NK-92 (cell line): ENCODE results near the gene MSLN.

Experiments used
- DNase-seq: peaks from one replicate; lab custom pipeline; 2025; ENCODE audit not compliant: unreplicated experiment; lab: John Stamatoyannopoulos, UW

The MSLN gene

DNA sequence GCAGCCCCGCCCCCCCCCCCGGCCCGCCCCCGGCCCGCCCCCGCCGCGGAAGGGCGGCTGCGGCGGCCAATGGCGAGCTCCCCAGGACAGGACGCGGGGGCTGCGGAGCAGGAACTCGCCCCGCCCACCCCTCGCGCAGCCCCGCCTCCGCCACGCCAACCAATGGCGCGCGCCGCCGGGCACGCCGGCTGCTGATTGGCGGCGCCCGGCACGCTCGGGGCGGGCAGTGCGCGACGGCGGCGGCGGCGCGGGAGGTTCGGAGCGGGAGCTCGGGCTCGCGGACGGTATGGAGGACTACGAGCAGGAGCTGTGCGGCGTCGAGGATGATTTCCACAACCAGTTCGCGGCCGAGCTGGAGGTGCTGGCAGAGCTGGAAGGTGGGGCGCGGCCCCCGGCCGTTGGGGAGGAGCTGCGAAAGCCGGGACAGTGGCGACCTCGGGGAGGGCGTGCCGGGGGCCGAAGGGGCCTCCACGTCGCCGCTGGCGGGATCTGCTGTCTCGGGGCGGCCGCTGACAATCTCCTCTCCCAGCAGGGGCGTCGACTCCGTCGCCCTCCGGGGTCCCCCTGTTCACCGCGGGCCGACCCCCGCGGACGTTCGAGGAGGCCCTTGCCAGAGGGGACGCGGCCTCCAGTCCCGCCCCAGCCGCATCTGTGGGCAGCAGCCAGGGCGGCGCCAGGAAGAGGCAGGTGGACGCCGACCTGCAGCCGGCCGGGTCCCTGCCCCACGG lies 28.0 kb downstream of the MSLN start, which contains the start of gene CHTF18:
Gene CHTF18, plus strand, starts transcription at position 222 of the 728 bp plus-strand sequence. Its CDS starts 65 bp downstream, at position 287.
- DNase-seq: peak; percentile 41

DNA sequence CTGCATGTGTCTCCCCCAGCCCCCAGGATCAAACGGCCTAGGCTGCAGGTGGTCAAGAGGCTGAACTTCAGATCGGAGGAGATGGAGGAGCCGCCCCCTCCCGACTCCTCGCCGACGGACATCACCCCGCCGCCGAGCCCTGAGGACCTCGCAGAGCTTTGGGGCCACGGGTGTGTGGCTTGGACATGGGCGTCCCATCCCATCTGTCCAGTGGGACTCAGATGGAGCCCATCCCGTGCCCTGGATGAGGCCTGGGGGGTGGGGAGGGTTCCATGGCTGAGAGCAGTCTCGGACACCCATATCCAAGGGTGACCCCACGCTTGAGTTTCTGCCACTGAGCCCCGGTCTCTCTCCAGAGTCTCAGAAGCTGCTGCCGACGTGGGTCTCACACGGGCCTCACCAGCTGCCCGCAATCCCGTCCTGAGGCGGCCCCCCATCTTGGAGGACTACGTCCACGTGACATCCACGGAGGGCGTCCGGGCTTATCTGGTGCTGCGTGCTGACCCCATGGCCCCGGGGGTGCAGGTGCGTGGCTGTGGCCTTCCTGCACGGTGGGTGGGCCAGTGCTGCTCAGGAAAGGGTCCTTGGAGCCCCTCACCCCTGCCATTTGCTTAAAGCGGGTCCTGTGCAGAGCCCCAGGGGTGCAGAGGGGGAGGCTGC lies 28.8 kb downstream of the MSLN start:
- no peak for DNase-seq

DNA sequence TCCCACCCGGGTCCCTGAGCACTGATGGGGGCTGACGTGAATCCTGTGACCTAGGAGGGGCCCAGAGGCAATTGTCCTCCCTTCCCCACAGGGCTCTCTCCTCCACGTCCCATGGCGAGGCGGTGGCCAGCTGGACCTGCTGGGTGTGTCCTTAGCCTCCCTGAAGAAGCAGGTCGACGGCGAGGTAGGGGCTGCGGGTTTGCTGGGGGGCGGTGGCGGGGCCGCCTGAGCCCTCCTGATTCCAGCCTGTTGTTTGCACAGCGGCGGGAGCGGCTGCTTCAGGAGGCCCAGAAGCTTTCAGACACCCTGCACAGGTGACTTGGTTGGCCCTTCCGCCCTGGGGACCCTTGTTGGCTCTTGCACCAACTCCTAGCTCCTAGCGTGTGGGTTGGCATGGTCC lies 29.6 kb downstream of the MSLN start:
- no peak for DNase-seq

DNA sequence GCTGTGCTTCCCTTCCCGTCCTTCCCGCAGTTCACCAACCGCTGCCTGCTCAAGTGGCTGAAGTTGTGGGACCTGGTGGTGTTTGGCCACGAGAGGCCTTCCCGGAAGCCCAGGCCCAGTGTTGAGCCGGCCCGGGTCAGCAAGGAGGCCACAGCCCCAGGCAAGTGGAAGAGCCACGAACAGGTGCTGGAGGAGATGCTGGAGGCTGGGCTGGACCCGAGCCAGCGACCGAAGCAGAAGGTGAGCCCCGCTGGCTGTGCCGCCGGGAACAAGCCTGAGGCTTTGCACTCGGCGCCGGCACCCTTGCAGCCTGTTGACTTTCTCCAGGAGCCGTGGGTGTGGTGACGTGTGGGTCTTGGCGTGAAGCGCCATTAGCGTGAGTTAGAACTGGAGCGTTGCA lies 30.6 kb downstream of the MSLN start:
- no peak for DNase-seq

DNA sequence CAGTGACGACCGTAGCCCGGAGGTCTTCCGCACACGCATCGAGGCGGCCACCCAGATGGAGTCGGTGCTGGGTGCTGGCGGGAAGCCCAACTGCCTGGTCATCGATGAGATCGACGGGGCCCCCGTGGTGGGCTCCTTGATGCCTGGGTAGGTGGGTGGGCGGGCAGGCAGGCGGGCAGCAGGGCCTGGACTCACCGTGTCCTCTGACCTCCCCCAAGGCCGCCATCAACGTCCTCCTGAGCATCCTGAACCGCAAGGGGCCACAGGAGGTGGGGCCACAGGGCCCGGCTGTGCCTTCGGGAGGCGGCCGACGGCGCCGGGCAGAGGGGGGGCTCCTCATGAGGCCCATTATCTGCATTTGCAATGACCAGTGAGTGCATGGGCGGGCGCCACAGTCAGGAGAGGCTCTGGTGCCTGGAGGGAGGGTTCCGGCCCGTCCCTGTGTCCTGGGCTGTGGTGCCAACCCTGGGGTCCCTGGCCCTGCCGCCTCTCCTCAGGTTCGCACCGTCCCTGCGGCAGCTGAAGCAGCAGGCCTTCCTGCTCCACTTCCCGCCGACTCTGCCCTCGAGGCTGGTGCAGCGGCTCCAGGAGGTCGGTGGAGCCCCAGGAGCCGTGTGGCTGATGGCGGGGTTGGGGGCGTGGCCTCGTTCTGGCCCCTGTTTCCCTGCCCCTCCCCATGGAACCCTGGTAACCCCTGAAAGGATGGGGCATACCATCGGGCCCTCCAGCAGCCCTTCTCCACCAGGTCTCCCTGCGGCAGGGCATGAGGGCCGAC lies 31.9 kb downstream of the MSLN start:
- DNase-seq: no peak

DNA sequence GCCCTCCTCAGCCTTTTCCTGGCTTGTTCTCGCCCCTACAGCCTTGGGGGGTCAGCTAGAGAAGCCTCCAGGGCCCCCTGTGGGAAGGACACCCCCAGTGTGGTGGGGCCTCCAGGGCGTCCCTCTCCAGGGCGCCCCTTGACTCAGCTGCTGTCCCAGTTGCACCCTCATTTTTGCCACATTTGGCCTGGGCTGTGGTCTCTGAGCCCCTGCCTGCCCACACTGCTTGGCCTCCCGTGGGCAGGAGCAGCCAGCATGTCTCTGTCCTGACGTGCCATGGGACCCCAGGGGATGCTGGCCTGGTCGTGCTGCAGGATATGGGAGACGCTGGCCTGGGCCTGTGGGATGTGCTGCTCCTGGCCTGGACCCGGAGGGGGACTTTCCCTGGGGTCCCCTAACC lies 32.9 kb downstream of the MSLN start:
- DNase-seq: no peak

DNA sequence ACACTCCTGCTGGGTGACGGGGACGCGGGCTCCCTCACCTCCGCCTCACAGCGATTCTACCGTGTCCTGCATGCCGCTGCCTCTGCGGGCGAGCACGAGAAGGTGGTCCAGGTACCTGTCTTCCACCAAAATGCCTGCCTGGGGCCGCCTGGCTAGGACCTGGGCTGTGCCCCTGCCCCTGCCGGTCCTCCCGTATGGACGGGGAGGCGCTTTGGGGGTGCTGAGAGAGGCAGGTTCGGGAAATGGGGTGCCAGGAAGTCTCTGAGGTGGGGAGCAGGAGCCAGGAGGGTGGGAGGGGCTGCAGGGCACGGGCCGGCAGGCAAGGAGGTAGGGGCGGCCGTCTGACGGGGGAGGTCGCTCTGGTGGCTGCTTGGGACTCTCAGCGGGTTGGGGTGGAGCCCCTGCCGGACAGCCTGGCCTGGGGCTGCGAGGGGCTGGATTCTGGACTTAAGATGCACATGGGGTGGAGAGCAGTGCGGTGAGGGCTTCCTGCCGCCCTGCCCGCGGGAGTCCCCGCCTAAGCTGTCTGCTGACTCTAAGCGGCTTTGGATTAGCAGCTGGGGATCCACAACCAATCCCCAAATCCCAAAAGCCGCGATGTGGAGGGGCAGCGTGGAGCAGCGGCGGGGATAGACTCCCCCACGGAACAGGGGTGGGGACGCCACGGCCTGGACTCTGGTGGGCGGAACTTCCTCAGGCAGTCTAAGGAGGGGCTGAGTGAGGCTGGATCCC lies 33.7 kb downstream of the MSLN start:
- DNase-seq: no peak

DNA sequence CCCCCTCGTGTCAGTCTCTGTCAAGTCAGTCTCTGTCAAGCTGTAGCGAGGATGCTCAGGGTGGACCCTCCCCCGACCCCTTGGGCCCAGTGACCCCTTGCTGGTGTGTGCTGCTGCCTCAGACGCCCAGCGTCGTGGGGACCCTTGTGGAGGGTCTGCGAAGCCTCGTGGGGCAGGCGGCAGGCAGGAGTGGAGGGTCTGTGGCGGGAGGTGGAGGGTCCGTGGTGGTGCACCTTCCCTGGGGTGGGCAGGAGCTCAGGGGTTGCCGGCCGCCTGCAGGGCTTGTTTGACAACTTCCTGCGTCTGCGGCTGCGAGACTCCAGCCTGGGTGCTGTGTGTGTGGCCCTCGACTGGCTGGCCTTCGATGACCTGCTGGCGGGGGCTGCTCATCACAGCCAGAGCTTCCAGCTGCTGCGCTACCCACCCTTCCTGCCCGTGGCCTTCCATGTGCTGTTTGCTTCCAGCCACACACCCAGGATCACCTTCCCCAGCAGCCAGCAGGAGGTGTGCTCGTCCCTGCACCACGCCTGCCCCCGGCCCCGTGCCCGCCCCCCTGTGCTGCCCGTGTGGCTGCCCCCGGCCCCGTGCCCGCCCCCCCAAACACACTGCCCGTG lies 34.4 kb downstream of the MSLN start:
- DNase-seq: no peak

DNA sequence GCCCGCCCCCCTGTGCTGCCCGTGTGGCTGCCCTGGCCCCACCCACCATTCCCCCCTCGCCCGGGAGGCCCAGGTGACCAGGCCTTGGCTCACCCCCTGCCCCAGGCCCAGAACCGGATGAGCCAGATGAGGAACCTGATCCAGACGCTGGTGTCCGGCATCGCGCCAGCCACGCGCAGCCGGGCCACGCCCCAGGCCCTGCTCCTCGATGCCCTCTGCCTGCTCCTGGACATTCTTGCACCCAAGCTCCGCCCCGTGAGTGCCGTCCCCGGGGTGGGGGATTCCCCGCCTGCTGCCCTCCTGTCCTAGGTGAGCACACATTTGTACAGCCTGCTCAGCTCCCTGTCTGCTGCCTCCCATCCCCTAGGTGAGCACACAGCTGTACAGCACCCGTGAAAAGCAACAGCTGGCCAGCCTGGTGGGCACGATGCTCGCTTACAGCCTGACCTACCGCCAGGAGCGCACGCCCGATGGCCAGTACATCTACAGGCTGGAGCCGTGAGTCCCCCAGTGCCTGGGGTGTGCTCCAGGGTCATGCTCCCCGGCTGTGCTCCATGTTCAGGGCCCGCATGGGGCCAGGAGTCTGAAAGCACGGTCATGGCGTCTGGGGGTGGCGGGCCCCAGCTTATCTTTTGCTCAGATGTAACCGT lies 35.2 kb downstream of the MSLN start:
- DNase-seq: no peak

DNA sequence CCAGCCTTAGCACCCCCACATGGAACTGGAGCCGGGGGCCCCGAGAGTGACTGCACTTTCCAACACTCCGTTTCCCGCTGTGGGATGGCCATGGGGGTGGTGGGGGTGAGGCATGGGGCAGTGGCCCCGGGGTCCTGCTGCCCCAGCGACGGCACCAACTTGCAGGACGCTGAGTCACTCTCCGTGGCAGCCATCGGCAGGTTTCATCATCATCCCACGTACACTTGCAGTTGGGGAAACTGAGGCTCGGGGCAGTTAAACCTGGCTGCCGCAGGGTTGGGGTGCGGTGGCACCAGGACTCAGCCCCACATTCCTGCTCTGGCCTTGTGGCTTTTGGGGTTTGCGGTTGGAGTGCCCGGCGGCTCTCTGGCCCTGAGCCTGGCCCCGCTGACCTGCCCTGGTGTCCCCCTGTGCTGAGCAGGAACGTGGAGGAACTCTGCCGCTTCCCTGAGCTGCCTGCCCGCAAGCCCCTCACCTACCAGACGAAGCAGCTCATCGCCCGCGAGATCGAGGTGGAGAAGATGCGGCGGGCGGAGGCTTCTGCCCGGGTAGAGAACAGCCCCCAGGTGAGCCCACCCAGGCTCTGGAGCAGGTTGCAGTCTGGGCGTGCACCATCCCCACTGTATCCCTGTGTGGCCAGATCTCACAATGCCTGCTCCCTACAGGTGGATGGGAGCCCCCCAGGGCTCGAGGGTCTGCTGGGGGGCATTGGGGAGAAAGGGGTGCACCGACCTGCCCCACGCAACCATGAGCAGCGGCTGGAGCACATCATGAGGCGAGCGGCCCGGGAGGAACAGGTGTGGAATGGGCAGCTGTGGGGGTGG lies 36.0 kb downstream of the MSLN start:
- DNase-seq: no peak

DNA sequence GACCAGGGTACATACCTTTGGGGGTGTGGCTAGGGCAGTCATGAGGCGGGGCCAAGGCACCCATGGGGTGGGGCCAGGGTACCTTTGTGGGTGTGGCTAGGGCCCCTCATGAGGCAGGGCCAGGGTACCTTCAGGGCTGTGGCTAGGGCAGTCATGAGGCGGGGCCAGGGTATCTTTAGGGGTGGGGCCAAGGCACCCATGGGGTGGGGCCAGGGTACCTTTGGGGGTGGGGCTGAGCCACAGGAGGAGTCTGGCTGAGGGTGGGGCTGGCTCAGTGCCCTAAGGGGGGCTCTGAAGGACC lies 36.5 kb downstream of the MSLN start:
- no peak for DNase-seq

DNA sequence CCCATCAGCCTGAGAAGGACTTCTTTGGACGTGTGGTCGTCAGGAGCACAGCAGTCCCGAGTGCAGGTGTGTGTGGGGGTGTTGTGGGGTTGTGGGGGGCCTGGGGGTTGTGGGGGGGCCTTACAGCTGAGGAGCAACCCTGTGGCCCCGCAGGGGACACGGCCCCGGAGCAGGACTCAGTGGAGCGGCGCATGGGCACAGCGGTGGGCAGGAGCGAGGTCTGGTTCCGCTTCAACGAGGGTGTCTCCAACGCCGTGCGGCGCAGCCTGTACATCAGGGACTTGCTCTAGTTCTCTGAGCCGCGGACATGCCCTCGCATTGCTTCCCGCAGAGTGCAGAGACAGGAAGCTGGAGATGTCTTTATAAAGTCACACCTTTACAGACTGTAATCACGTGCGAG lies 37.2 kb downstream of the MSLN start:
- no peak for DNase-seq

DNA sequence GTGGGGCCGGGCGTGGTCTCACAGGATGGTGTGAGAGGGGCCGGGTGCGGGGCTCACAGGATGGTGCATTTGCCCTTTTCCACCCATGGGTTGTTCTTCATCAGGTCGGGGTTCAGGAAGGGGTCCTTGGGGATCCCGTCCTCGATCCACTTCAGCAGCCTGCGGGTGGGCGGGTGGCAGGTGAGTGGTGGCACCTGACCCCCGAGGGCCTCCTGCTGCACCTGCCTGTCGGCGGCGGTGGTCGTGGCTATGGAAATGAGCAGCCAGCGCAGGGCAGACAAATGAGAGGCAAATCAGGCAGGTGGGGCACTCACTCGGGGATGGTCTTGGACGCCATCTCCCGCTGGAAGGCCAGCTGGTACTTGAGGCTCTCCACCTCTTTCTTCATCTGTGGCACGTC lies 38.1 kb downstream of the MSLN start:
- DNase-seq: no peak

DNA sequence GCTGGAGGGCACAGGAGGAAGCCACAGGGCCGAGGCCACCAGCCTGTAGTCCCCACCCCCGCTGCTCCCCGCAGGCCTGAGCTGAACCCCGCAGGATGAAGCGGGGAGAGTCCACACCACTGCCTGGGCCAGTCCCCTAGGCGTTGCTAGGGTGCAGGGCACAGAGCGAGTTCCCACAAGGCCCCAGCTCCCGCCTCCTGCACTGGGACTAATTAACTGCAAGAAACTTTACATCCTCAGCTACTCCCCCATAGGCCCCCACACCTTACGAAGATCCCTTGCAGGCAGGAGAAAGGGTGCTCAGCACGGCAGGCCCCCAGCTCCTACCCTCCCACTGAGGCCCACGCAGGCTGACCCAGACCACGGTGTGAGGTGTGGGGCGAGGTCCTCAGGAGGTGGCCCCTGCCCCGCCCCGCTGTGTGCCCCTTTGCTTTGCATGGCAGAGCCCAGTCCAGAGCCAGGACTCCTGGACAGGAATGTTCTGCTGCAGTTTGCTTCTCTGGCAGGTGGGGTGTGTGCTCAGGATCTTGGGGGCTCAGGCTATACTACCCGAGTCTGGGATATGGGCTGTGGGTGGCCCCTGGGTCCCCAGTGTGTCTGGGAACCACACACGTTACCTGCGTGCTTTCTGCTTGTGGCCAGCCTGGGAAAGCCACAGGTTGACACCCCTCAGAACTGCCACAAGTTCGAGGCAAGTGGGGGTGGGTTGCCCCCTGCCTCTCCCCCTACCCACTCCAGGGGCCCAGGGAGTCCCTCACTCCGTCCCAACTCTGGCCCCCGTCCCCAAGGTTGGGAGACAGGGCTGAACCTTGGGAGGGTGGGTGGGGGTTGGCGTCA lies 38.8 kb downstream of the MSLN start:
- no peak for DNase-seq

DNA sequence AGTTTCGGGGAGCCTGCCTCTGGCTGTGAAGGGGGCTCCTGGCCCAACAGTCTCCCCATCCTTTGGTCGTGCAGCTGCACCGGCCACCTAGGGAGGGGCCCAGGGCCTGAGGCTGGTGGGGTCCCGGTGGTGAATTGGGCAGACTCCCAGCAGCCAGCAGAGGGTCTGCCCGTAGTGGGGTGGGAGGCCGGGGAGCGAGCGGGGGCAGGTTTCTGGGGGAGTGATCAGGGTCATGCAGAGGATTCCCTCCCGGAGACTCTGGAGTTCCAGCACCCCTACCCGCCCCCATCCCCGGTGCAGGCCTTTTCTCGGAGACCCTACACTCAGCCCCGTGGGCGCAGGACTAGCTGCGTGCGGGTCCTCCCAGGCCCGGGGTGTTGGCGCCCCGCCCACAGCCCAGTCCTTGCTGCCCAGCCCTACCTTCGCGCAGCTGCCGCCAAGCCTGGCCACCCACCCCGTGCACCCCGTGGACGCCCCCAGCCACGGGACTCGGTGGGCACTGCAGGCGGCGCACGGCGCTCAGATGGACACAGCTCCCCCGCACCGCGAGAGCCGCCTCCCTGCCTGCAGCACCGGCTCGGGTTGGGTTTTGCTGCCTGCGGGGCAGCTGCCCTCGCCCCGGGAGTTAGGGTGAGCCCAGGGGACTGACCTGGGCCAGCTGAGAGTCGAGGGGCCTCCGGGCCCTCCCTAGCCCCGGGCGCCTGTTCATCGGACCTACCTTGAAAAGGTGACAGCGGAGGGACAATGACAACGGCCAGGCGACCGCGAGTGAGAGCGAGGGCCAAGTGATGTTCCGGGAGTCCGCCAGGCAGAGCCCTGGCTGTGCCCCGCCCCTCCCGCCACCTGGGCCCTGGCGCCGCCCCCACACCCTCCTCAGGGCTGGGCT lies 39.7 kb downstream of the MSLN start, which contains the start of gene GNG13:
Gene GNG13, minus strand, starts transcription at position 787 of the 886 bp plus-strand sequence. CDS start 1,657 bp downstream, outside the sequence.
- no peak for DNase-seq

DNA sequence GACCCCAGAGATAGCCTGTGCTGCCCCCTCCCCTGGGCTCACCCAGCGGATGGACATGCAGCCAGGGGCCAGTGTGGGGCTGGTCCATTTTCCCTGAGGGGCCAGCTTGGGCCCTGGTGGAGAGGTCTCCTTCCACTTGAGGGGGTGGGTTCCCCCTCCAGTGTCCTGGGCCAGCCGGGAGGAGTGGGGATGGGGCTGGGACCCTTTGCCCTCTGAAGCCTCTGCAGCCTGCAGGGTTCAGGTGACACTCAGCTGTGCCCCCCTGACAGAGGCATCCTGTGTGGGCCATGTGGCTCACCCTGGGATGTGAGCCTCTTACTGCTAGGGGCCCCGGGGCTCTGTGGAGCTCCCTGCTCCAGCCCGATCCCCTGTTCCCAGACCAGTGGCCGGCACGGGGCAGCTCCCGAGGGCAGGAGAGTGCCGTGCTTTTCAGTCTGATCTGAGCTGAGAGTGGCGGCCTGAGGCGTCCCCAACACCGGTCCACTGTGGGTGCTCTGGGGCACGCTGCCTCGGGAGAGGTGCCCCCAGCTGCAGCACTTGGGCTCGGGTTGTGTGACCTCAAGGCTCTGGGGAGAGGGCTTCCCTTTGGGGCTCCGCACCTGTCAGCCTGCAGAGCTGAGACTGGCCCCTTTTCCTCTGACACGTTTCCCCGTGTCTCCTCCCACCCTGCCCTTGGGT lies 40.4 kb downstream of the MSLN start:
- DNase-seq: no peak
